ENCODE data around the gene PPM1H. TPM values are rescaled to one million over a fixed set of nuclear protein-coding genes. Genes with fewer than 3 reads are reported as not detected.
A peak's percentile ranks its signal among the peaks of the same experiment; 100 is the strongest.

Gene PPM1H
- polyA plus RNA-seq, 1 of the 3 experiments (the other 2 are of a cell fraction): 0.13 TPM

DNA sequence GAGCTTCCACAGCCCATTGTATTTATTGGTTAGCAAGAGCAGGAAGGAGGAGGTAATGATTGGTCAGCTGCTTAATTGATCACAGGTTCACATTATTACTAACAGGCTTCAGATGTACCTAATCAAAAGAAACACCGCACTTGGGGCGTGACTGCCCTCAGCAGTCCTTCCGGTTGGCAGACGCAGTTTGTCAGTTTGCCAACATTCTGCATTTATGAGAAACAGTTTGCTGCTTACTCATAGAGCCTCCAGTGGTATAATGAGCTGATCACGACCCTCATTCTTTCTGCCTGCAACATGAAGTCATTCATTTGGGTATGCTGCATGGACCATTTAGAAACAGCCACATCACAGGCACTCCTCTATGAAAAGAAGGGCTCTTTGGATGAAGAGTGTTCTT is 42.5 kb upstream of the PPM1H start:
- CTCF ChIA-PET: no interaction called here
- no peak overlapping the region for H3K4me2 ChIP-seq
- H2AFZ ChIP-seq (ENCODE audit: low read depth): peak overlapping the region; percentile 8; the same call in 1 of the 2 replicates

More for the DNA sequence above, 42.5 kb upstream of the PPM1H start:
- Histone ChIP-seq H3K9ac (no peak overlapping the region), H3K4me1 (ENCODE audit: control insufficient read depth in 1 of 2, insufficient read depth in 2 of 2, low read depth in 1 of 2, low read length in 1 of 2) (no peaks in the 10 kb centered on the region), H3K79me2 (ENCODE audit: insufficient read depth) (no peaks in the 10 kb centered on the region), H3K27ac (ENCODE audit: low read depth in 2 of 2, low read length in 1 of 2) (no peak overlapping the region), H3F3A (replicated peaks; ENCODE audit: insufficient read depth) (no peaks in the 10 kb centered on the region), H3K27me3 (ENCODE audit: insufficient read depth) (0 out of 2 replicates have a peak, but pooled peaks cover 17% of the 10 kb centered on the region), H3K9me3 (no peaks in the 10 kb centered on the region), H3K4me3 (ENCODE audit: low read depth in 2 of 2, low read length in 1 of 2) (no peak overlapping the region; a peak in 1 of 4 replicates), H3K36me3 (replicated peaks in 1 of 2; ENCODE audit: control insufficient read depth in 1 of 2, insufficient read depth in 2 of 2, low read length in 1 of 2) (no peaks in the 10 kb centered on the region), H4K20me1 (ENCODE audit: insufficient read depth) (no peaks in the 10 kb centered on the region), H3K9me2 (no peaks in the 10 kb centered on the region)
- POLR2A ChIA-PET: no interaction called here
- WGBS (ENCODE audit: low lambda C conversion rate): 16% methylated on average over 5 of the region's 5 CpGs
- DNase-seq: no peak
- TF ChIP-seq, protein P1, sequence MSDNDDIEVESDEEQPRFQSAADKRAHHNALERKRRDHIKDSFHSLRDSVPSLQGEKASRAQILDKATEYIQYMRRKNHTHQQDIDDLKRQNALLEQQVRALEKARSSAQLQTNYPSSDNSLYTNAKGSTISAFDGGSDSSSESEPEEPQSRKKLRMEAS (IDR thresholded peaks at IDR 0.05; ENCODE audit: low read depth): no peak
- TF ChIP-seq JUND (IDR thresholded peaks at IDR 0.05) (no peak), MEF2A (IDR thresholded peaks at IDR 0.05; ENCODE audit: borderline replicate concordance, low read depth) (no peak), POLR2AphosphoS5 (IDR thresholded peaks at IDR 0.05; ENCODE audit: low read depth, low read length) (no peak), RCOR1 (IDR thresholded peaks at IDR 0.05; ENCODE audit: low read length) (no peak), GATA2 (CRISPR knock-in tag; IDR thresholded peaks at IDR 0.05) (no peak), SIN3A (IDR thresholded peaks at IDR 0.05; ENCODE audit: borderline replicate concordance, low read depth, low read length) (no peak), FOXJ3 (CRISPR knock-in tag; IDR thresholded peaks at IDR 0.05) (no peak), TEAD4 (IDR thresholded peaks at IDR 0.05; ENCODE audit: borderline replicate concordance, insufficient read depth) (no peak), CTCF (IDR thresholded peaks at IDR 0.05) (no peak), ZBTB33 (IDR thresholded peaks at IDR 0.05; ENCODE audit: borderline replicate concordance, low read depth) (no peak), RFX5 (IDR thresholded peaks at IDR 0.05; ENCODE audit: low read length) (no peak), NFIC (IDR thresholded peaks at IDR 0.05; ENCODE audit: borderline replicate concordance) (no peak), TCF12 (IDR thresholded peaks at IDR 0.05) (no peak), EP300 (IDR thresholded peaks at IDR 0.05; ENCODE audit: borderline replicate concordance in 1 of 2, low read depth in 1 of 2, low read length in 1 of 2) (no peak)
